ENCODE data around the gene IDH2.

Gene IDH2

DNA sequence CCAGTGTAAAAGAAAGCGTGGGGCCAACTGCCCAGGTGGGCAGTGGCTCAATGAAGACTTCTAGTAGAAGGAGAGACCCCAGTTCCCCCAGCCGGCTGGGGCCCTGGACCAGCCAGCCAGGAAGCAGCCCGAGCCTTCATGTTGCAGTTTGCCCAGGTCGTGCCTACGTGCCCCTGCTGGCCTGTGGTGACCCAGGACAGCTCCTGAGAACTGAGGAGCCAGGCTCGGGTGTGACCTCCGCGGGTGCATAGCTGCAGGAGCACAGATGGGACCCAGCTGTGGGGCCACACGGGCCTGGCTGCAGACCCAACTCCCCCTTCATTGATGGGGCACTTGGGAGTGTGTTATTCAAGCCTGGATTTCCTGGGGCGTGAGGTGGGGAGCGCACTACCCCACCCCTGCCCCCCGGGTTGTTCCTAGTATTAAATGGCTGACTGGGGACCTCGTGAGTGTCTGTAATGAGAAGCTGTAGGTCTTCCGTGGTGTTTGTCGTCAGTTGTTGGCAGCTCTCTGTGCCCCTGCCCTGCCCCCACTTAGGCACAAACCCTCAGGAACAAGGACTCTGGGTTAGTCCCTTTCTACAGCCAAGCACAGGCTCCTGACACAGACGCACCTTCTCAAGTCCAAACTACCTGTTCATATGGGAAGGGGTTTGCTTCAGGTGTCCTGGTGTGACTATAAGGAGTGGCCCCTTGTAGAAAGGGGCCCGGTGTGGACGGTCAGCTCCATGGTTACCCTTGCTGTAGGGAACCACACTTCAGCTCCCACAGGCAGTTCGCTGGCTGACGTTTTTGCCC is 39.1 kb downstream of the IDH2 start:
- peak in 4 of 14 donors; percentile 38 to 62 (median 49) for DNase-seq

DNA sequence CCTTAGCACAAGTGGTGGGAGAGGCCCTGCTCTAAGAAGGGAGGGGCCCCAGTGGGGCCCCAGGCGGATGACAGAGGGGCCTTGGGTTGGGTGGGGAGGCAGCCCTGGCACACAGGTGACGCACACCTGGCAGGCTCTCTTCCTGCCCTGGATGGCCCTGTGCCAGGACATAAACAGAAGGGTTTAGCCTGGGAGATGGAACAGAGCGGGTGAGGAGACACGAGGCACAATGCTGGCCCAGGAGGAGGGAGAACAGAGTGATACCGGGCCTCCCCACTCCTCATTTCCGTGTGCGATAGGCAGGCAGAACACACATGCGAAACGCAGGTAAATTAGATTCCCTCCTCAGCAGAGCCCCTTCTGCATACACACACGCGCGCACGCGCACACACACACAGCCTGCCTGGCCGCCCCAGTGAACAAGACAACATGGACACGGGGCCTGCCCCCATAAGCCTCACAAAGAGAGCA is 39.8 kb downstream of the IDH2 start:
- no peak for DNase-seq

DNA sequence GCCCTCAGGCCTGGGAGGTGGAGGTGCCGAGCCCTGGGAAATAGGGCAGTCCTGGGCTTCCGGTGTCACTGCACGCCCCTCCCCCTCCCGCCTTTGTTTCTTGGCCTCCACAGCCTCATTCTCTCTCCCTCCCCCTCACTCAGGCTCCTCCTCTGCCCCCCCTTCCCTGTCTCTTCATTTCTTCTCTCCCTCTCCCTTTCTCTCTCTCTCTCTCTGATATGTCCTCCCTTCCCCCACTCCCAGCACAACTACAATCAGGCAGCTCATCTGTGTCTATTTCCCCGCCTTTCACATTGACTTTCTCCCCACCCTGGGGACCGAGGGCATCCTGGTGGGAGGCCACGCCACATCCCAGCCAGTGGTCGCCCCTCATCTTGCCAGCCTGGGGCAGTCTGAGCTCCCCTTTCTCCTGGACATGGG is 40.2 kb downstream of the IDH2 start:
- peak in 2 of 14 donors; percentile 12 to 48 for DNase-seq

DNA sequence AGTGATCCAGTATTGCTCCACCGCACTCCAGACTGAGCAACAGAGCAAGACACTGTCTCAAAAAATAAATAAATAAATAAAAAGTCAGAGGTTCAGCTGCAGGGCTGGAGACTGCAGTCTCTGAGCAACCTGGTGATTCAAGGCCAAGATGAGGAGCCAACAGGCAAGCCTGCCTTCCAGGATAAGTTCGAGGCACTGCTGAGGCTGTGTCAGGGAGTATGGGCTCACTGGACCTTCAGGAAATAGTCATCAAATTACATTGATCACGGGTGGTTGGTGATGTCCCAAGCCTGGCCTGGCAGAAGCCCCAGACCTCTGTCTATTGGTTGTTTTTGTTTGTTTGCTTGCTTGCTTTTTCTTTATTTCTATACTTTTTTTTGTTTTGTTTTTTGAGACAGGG is 41.5 kb downstream of the IDH2 start:
- DNase-seq = peak in 1 of 14 donors; percentile 30

DNA sequence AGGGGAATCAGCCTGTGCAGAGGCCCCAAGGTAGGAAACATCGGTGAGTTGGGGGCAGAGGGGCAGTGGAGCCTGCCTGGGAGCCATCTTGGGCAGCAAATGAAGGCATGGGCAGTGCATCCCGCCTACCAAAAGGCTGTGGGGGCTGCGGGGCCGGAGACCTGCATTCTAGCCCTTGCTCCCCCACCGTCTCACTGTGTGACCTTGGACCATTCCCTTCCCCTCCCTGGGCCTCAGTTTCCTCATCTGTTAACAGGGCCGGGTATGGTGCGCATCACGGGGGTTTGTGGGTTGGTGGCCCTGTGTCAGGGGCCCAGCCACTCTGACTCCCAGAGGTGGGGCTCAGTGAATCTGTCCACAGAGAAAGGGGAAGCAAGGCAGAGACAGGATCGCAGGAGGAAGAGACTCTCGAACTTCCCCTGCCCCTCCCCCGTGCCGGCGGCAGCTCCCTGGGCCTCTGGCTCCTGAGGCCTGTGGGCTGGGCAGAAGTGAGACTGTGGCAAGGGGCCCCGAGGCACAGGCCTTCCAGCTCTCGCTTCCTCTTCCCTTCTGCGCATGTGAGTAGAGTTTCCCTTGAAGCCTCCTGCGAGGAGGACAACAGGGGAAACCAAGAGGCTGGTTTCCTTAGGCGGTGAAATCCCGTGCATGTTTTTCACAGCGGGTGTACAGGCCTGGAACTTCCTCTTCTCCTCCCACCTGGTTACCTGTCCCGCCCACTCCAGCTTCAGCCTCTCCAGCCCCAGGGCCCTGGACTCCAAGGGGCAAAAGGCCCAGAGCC is 42.9 kb downstream of the IDH2 start:
- peak in 11 of 14 donors; percentile 16 to 77 (median 54) for DNase-seq

DNA sequence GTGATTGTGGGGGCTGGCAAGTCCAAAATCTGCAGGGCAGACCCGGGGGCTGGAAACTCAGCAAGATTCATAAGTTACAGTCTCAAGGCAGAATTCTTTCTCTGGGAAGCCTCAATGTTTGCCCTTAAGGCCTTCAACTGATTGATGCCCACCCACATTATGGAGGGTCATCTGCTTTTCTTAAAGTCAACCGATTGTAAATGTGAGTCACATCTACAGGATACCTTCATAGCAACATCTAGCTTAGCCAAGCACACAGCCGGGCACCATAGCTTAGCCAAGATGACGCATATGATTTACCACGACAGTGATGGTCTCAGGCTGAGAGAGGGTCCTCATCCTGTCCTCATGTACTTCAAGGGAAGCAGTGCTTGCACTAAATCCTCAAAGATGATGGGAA is 43.5 kb downstream of the IDH2 start:
- no peak for DNase-seq

DNA sequence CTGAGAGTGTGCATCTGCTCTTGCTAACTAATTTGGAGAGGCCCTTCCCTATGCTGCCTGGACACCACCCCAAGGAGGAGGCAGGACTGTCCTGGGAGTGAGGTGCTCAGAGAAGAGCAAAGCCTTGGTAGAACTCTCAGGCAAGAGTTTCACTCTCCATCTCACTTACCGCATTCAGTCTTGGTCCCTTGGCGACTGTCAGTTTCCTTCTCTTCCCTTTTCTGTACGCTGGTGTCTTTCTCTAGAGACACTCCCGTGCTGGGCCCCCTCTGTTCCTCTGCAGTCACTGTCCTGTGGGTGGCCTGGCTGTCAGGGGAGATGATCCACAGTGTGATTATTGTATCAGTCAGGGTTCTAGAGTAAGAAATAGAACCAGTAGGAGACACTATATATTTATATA is 44.0 kb downstream of the IDH2 start:
- DNase-seq = no peak

DNA sequence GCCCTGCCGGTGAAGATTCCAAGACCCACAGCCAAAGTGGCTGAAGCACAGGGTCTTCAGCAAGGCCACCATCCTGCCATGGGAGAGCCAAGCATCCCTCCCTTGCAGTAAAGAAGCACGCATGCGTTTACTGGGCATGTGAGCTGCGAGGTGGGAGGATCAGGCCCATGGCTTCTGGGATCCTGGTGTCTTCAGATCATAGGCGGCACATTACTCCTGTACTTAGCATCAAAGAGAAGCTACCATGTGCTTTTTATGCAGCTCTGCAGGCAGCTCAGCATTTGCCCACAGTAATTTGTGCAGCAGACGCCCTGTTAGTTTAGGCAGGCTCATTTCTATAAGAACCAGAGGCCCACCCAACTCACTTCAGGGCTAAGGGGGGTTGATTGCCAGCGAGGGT is 45.7 kb downstream of the IDH2 start:
- no peak for DNase-seq

DNA sequence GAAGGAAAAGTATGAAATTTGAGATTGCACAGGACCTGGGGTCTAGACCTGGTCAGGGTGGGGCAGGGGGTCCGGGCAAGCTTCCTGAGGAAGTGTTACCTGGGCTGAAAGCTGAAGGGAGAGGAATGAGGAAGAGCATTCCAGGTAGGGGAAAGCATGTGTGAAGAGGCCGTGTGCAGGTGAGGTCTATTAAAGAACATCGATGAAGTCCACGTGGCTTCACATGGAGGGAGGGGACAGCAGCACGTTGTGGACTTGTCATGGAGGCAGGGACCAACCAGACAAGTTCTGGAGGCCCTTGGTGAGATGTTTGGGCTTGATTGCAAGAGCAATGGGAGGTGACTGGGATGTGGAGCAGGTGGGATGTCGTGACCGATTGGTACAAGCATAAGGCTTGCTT is 47.1 kb downstream of the IDH2 start:
- no peak for DNase-seq

DNA sequence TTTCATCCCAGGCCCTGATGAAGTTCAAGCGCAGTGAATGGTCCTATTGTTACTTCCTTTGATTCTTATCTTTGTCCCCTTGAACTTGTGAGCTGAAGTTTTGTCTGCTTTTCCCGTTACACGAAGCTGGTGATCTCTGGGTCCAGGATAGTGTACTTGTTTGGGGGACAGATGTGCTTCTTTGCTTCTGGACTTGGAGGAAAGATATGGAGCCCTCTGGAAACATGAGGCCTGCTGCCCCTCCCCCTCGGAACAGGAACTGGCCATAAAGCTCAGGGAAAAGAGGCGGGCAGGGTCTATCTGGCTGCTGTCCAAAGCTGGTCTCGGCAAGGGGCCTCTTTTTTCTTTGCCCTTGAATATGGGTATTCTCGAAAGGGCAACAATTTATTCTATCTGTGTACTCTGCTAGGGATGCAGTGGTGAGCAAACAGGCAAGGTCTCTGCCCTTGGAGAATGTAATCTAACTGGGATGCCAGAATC is 47.6 kb downstream of the IDH2 start:
- peak in 1 of 14 donors; percentile 13 for DNase-seq

DNA sequence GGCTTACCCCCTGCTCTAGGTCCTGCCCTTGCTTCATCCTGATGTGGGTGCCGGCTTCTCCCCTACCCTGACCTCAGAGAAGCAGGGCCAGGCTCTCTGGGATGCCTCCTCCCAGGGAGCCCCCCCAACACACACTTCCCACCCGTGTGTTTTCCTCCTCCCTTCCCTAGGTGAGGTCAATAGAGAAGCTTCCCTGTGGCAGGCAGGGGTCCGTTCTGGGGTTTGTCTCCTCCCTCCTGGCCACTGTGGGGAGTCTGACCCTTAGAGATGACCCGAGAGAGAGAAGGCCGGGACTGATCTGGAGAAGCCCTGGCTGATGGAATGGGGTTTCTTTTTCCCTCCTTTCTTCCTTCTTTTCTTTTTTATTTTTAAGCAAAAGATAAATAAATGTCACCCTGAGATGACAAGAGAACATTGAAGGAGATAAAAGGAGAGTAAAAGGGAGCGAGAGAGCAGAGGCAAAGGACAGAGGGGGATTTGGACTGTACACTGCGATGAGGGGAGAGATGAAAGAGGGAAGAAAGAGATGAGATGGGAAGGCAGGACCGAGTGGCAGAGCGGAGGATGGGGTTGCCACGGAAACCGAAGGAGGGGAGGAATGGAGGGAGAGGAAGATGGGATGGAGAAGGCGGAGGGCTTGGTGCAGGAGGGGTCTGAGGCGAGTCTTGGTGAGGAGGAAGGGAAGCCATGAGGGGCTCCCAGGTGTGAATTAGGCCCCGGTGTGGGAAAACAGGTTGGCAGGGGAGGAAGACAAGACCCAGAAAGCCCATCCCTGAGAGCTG is 48.4 kb downstream of the IDH2 start:
- no peak for DNase-seq

DNA sequence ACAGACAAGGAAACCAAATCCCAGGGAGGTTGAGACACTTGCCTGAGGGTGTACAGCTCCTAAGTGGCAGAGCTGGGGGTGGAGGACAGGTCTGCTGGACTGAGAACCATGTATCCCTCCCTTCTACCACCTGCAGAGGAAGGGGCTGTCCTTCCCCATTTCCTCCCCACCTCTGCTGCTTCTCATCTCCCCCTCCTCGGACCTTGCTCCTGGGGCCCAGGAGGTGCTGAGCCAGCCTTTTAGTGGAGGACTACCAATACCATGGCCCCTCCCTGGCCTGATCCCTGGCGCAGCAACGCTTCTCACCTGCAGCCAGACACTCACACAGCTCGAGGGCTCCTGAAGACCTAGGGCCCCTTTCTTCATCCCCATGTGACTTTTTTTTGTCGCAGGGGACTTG is 50.4 kb downstream of the IDH2 start:
- no peak for DNase-seq

DNA sequence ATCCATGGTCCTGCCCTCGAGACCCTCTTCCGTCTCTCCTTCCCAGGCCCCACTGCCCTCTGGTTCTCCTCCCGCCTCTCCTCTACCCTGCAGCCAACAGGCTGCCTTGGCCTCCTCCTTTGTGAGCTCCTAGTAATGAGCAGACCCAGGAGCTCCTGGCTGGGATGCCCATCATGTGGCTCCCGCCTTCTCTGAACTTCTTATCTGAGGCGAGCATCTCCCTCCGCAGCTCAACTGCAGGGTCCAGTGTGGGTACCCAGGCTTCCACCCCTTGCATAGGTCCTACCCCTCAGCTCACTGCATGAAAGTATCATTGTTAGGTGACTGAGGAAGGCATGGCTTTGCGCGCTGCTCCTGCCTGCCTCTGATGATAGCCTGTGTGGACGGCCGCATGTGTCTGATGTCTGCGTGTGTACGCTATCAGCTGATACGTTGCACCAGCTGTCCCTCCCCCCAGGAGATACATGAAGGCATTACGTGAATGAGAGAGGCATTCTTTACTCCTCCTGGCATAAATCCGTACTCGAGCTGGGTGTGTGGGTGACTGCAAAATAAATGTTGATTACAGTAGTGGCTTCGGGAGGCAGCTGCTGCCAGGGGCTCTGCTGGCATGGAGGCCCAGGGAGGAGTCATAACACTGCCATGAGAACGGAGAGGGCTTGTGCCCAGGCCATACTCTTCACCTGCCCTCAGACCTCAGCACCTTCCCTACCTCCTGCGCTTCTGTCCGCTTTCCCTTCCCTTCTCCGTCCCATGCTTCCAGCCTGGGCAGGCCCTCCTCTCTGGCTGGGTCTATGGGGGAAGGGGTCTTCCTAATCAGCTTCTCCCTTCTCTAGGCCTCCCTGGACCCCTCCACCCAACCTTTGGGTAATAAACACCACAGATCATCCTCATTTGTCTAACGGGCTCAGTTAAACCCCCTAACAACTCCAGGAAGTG is 52.3 kb downstream of the IDH2 start:
- peak in 1 of 14 donors; percentile 5 for DNase-seq

DNA sequence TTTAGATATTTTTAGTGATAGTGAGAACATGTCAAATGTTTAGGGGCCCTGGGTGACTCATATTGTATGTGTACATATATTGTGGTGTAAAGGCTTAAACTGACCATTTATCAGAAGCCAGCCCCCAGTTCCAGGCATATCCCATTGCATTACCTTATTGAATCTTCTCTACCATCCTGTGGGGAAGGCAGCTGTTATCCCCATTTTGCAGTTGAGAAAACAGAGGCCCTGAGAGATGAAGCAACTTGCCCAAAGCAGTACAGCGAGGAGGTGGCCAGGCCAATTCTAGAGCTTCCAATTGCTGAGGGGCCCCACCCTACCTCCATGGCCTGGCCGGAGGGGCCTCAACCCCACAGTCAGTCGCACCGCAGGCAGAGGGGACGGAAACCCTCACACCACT is 53.2 kb downstream of the IDH2 start:
- DNase-seq = no peak

DNA sequence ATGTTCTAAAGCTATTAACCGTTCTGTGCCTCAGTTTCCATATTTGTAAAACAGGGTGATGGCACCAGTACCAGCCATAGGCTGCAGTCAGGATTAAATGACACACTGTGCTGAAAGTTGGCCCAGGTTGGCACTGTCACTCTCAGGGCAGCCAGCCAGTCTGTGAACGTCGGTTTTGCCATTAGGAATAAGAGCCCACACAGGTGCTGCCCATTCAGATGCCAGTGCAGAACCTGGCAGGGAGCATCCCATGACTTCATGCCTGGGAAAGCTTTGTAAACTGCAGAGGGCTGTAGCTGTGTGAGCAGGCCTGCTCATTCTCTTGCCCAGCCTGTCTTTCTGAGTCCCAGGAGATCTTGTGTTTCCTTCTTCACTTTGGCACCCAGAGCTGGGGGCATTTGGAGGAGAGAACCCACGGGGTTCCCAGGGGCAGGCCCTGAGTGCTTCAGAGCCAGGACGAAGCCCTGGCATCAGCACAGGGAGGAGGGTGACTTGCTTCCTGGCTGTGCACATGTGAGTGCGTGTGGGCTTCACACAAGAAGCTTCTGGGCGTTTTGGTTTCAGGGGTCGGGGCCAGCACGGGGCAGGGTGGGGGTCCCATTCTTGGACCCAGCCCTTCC is 54.2 kb downstream of the IDH2 start:
- DNase-seq = peak in 5 of 14 donors; percentile 24 to 87 (median 51)

DNA sequence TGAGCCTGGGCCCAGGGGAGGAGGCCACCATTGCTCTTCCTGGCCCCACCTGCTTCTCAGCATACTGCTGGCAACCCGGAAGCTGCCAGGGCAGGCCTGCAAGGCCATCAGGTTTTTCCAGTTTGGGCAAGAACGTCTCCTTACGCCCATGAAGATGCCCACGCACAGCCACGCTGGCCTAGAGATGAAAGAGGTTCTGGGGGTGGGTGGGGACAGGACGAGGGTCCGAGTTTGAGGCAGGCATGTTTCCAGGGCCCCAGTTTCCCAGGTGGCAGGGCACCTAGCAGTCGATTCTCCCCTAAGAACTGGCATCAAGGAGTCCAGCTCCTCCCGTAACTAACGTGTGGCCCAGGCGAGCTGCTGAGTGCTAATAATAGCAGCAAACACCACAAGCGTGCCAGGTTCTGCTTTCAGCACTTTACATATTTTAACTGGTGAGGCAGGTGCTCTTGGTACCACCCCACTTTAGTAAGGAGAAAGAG is 55.3 kb downstream of the IDH2 start:
- peak in 1 of 14 donors; percentile 36 for DNase-seq

DNA sequence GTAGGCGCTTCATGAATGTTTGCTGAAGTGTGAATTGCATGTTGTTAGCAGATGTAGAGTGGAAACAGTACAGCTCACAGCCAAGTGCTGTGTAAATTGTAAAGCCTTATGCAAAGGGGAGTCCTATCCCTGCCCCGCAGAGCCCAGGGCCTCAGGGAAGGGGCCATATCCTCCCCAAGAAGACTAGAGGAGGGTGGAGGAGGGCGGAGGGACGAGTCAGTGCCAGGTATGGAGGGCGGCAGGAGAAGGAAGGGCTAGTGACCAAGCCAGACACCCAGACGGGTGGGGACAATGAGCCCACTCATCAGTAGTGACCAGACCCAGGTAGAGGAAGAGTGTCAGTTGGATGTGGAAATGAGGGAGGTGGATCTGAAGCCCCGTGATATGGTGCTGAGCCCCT is 56.0 kb downstream of the IDH2 start:
- DNase-seq = no peak

DNA sequence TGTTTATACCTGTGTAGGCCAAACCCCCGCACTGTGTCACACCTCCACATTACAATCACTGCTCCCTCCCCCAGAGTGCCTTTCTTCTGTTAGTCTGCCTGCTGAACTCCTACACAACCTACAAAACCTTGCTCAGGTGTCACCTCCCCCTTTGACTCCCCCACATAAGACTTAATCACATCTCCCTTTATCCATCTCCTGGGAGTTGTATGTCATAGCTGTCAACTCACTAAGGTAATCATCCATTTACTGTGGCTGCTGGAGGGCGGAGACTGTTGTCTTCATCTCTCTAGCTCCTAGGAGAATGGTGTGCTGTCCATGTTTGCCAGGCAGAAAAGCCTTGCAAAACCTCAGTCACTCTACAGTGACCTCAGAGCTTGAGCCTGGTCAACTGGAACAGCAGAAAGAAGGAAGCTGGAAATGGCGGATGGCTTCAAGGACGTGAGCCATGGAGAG is 57.3 kb downstream of the IDH2 start:
- no peak for DNase-seq

DNA sequence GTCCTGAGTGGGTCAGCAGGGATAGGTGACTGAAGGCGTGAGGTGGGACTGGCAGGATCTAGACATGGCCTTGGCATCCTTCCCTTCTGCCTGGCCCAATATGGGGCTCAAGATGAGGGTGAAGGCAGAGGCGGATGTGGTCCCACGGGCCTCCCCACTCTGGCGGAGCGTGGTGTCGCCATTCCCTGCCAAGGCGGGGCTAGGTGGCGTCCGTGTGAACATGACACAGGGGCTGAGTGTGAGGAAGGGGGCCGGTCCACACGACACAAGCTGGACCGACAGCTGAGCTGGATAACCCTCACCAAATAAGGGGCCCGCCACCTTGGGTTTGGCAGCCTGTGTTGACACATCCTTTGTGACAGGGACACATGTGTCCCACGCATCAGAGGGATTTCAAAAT is 58.1 kb downstream of the IDH2 start:
- DNase-seq = no peak

DNA sequence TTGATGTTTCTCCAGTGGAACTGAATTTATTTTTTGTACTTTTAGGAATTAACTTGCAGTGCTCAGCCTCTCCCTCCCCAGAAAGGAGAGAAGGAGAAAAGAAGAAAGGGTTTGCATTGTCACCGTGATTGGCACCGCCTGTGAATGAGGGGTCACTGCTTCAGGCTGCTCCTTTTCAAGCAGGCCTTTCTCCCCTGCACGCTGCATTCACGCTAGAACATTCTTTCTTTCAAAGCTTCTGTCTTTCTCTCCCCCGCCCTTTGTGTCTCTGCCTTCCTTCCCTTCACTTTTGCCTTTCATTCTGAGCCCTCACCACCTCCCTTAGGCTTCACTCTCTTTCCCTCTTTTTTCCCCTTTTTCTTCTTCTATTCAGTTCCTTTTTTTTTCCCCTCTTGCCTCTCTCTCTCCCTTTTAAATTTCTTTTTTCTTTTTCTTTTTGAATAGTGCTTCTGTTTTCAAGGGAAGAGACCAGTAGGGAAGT is 58.7 kb downstream of the IDH2 start:
- no peak for DNase-seq

All from C1 segment of cervical spinal cord (tissue), 14 donors.